ENCODE data around the gene PCYT2. TPM values are rescaled to one million over a fixed set of nuclear protein-coding genes. Genes with fewer than 3 reads are reported as not detected.
A peak's percentile ranks its signal among the peaks of the same experiment; 100 is the strongest.

The PCYT2 gene
- total and polyA plus RNA-seq, 9 of the 15 experiments (the other 6 are each of a cell fraction or from before 2014, with no cell fraction given): 0.92 to 134 (median 82.5) TPM

DNA sequence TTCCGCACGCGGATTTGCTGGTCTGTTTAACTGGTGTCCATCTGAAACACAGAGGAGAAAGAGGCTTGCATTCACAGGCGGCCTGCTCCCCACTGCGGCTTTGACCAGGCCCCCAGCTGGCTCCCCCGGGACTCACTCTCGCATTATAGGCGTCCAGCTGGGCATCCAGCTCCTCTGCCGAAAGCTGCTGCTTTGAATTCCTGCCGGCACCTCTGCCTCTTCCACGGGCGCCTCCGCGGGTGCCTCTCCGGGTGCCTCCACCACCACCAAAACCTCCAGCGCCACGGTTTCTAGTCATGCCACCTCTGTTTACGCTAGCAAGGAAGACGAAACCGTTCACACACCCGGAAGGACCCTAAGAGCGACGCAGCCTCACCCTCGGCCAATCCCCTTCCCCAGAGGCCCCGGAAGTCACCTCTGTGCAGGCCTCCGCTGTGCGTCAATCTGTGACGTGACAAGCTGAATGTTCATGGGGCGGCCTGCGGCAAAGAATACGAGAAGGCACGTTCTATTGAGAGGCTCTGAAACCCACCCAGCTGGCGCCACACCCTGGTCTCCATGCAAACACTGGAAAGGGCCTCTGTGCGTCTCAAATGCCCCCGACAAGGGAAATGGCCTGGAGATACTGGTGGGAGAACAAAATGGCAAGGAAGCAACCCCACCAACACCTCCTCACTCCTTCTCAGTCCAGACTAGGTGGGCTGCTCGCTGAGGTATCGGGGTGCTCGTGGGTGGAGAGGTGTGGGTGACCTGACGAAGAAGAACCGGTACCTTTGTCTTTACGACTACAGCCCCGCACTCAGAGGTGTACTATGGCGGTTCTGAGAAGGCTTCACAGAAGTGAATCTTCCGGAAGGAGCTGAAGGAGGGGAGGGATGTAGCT, 22.9 kb downstream of the PCYT2 start:
- no peak overlapping the region for H3K27ac ChIP-seq (ENCODE audit: extremely low read depth, low read depth, low read length)
- intact Hi-C loops (cut with micrococcal nuclease): no loop called here
- H2AFZ ChIP-seq (ENCODE audit: low read depth, low read length): no peak overlapping the region
- WGBS (ENCODE audit: insufficient coverage, low coverage, missing lambda C conversion rate): 96% methylated on average over 32 of the region's 44 CpGs
- FAIRE-seq (no peak), DNase-seq (ENCODE audit: extremely low read depth in 1 of 4, low spot score in 3 of 4) (peak in 1 of 4 experiments; percentile 6), ATAC-seq (no peak)
- no peaks in the 10 kb centered on the region for H3K27me3 ChIP-seq (ENCODE audit: control insufficient read depth in 2 of 2, insufficient read depth in 2 of 2, low read length in 2 of 2)
- peaks cover 12 to 49% of the 10 kb centered on the region in 2 experiments; a peak in 4 of 5 replicates for H3K4me1 ChIP-seq (replicated peaks in 1 of 2; ENCODE audit: control insufficient read depth in 2 of 2, insufficient read depth in 2 of 2, low read length in 2 of 2)
- 0 out of 2 replicates have a peak, but pooled peaks cover 4% of the 10 kb centered on the region for H4K20me1 ChIP-seq (replicated peaks; ENCODE audit: control insufficient read depth, insufficient read depth, low read length)
- ChIA-PET CTCF (ENCODE audit: low intra/inter-chr PET ratio) (no interaction called here), POLR2A (interaction anchor here (0.7 to 10.5 kb wide), 3 partner anchors 13 to 175 kb away, joined by 3 to 85 read pairs (median 5); no protein-coding TSS in a partner anchor)
- peak overlapping the region in 1 of 2 experiments; percentile 89; a peak in 2 of 4 replicates for H3K9ac ChIP-seq (ENCODE audit: insufficient read depth in 1 of 2, low read depth in 2 of 2, low read length in 2 of 2)
- peaks cover 5% of the 10 kb centered on the region for H3K9me1 ChIP-seq (ENCODE audit: control insufficient read depth, insufficient read depth, low read length)
- H3K4me2 ChIP-seq (ENCODE audit: insufficient read depth, low read length): no peak overlapping the region
- no TSS peak for BruUV-seq (replicated peaks)
- no peak overlapping the region for H3K4me3 ChIP-seq
- in situ Hi-C loops (cut with MboI): no loop called here
- H3K79me2 ChIP-seq (ENCODE audit: control insufficient read depth, insufficient read depth, low read length): peaks cover 71% of the 10 kb centered on the region
- TF ChIP-seq, protein P1, sequence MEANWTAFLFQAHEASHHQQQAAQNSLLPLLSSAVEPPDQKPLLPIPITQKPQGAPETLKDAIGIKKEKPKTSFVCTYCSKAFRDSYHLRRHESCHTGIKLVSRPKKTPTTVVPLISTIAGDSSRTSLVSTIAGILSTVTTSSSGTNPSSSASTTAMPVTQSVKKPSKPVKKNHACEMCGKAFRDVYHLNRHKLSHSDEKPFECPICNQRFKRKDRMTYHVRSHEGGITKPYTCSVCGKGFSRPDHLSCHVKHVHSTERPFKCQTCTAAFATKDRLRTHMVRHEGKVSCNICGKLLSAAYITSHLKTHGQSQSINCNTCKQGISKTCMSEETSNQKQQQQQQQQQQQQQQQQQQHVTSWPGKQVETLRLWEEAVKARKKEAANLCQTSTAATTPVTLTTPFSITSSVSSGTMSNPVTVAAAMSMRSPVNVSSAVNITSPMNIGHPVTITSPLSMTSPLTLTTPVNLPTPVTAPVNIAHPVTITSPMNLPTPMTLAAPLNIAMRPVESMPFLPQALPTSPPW (CRISPR knock-in tag; IDR thresholded peaks at IDR 0.05): no peak
- no peak for TF ChIP-seq TRIM28 (IDR thresholded peaks at IDR 0.05)
- peak; percentile 68 for TF ChIP-seq POLR2G (IDR thresholded peaks at IDR 0.05; ENCODE audit: low read depth, low read length)
- no peak for TF ChIP-seq XRCC3 (IDR thresholded peaks at IDR 0.05)
- peak; percentile 76 for TF ChIP-seq RBFOX2 (IDR thresholded peaks at IDR 0.05; ENCODE audit: low read depth, low read length)
- H3K9me3 ChIP-seq (replicated peaks; ENCODE audit: control insufficient read depth, insufficient read depth, low read depth, low read length): no peaks in the 10 kb centered on the region
- H3K36me3 ChIP-seq (ENCODE audit: control insufficient read depth, insufficient read depth, low read length): peaks cover 72% of the 10 kb centered on the region
